ENCODE data around the gene LSM2. TPM values are rescaled to one million over a fixed set of nuclear protein-coding genes. Genes with fewer than 3 reads are reported as not detected.
A peak's percentile ranks its signal among the peaks of the same experiment; 100 is the strongest.

Gene LSM2
- polyA plus RNA-seq, 3 donors, result 26.0 to 41.0 (median 40.0) TPM

DNA sequence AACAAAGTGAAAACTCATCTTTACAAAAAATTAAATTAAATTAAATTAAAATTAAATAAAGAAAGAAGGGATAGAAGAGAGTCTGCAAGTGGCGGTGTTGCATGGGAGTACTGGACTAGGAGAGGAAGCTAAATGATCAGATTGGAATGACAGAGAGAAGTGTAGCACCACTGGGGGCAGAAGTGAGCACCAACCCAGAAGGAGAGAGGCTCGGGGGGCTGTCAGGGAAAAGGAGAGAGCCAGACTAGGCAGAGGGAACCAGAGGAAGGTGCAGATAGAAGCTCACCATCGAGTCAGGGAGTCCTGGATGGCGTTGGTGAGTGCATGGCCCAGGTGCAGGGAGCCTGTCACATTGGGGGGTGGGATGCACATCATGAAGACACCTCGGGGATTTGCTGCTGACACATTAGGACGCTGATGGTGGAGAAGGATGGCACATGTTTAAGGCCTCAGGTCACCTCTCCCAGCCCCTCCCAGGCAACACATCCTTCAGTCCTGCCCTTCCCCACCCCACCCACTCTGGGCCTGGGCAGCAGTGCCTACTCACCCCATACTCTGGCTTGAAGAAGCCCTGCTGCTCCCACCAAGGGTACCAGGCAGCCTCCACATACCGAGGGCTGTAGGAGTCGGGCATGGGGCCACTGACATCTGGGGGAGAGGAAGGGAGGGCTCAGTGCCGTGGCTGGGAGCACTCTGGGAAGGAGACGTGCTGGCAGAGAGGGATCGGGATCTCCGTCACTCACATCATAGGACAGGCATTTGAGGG lies 15.3 kb downstream of the LSM2 start:
- Mint-ChIP-seq H3K27ac (peak overlapping the region in 4 of 7 donors; percentile 5 to 91 (median 54)), H3K36me3 (peaks cover 19 to 45% of the 10 kb centered on the region in 2 donors), H3K27me3 (ENCODE audit: low read depth in 3 of 3) (no peaks in the 10 kb centered on the region), H3K9me3 (no peaks in the 10 kb centered on the region), H3K4me1 (peaks cover 25% of the 10 kb centered on the region), H3K4me3 (no peak overlapping the region)
- 63% methylated on average over 7 of the region's 12 CpGs for WGBS (ENCODE audit: insufficient coverage)
- peaks cover 24 to 35% of the 10 kb centered on the region in 2 donors for H3K4me1 ChIP-seq (ENCODE audit: control insufficient read depth in 1 of 2, insufficient read depth in 2 of 2, low read length in 2 of 2)
- no peak overlapping the region for H2AFZ ChIP-seq (ENCODE audit: insufficient read depth, low read depth, low read length, poor library complexity, severe bottlenecking)
- DNase-seq, result peak in 2 of 3 donors; percentile 19
- H3K27me3 ChIP-seq (ENCODE audit: control insufficient read depth in 2 of 2, insufficient read depth in 2 of 2, low read length in 2 of 2), result no peaks in the 10 kb centered on the region
- H3K27ac ChIP-seq (ENCODE audit: low read depth in 1 of 2, low read length in 2 of 2), result no peak overlapping the region
- H3K9ac ChIP-seq (ENCODE audit: insufficient read depth, low read length, poor library complexity, severe bottlenecking), result no peak overlapping the region
- no peaks in the 10 kb centered on the region for H4K20me1 ChIP-seq (ENCODE audit: insufficient read depth, low read length)
- H3K36me3 ChIP-seq (replicated peaks in 1 of 2; ENCODE audit: control insufficient read depth in 1 of 2, insufficient read depth in 2 of 2, low read length in 2 of 2), result peaks cover 12 to 23% of the 10 kb centered on the region in 2 donors
- intact Hi-C loops (cut with micrococcal nuclease), result loop anchor here (5.0 to 10.0 kb wide), 2 partner anchors 44 to 57 kb away; partner anchors contain the start of gene CLIC1 (in 1 of the 2)
- peak; percentile 74 for TF ChIP-seq CTCF (IDR thresholded peaks at IDR 0.05)
- no peak overlapping the region for H3K4me2 ChIP-seq (replicated peaks; ENCODE audit: extremely low read depth, low read length, poor library complexity, severe bottlenecking)
- H3K79me2 ChIP-seq (ENCODE audit: insufficient read depth, low read length), result peaks cover 23% of the 10 kb centered on the region
- no peaks in the 10 kb centered on the region for H3K9me3 ChIP-seq (replicated peaks in 1 of 2; ENCODE audit: control insufficient read depth in 1 of 2, insufficient read depth in 1 of 2, low read length in 2 of 2)
- H3K4me3 ChIP-seq (replicated peaks in 1 of 3; ENCODE audit: low read depth in 2 of 3, low read length in 3 of 3), result no peak overlapping the region

GRCh38 chr6:31785475-31785874 lies 21.3 kb downstream of the LSM2 start:
- no peak overlapping the region for H3K4me3 Mint-ChIP-seq
- no peaks in the 10 kb centered on the region for H3K9me3 ChIP-seq (replicated peaks in 1 of 2; ENCODE audit: control insufficient read depth in 1 of 2, insufficient read depth in 1 of 2, low read length in 2 of 2)
- H3K27me3 Mint-ChIP-seq (ENCODE audit: low read depth in 3 of 3), result peaks cover 0 to 3% (median 0%) of the 10 kb centered on the region in 3 donors
- H3K4me1 Mint-ChIP-seq, result peaks cover under 1% of the 10 kb centered on the region
- no peaks in the 10 kb centered on the region for H4K20me1 ChIP-seq (ENCODE audit: insufficient read depth, low read length)
- H3K36me3 Mint-ChIP-seq, result peaks cover 38 to 81% of the 10 kb centered on the region in 2 donors
- TF ChIP-seq CTCF (IDR thresholded peaks at IDR 0.05), result no peak
- intact Hi-C loops (cut with micrococcal nuclease), result no loop called here
- 99% methylated on average over 6 of the region's 11 CpGs for WGBS (ENCODE audit: insufficient coverage)
- H3K79me2 ChIP-seq (ENCODE audit: insufficient read depth, low read length), result no peaks in the 10 kb centered on the region
- no peak overlapping the region for H3K27ac ChIP-seq (ENCODE audit: low read depth in 1 of 2, low read length in 2 of 2)
- H3K27ac Mint-ChIP-seq, result no peak overlapping the region
- H3K27me3 ChIP-seq (ENCODE audit: control insufficient read depth in 2 of 2, insufficient read depth in 2 of 2, low read length in 2 of 2), result no peaks in the 10 kb centered on the region
- no peak for DNase-seq
- H3K36me3 ChIP-seq (replicated peaks in 1 of 2; ENCODE audit: control insufficient read depth in 1 of 2, insufficient read depth in 2 of 2, low read length in 2 of 2), result peaks cover 49 to 68% of the 10 kb centered on the region in 2 donors
- no peaks in the 10 kb centered on the region for H3K9me3 Mint-ChIP-seq
- H3K4me1 ChIP-seq (ENCODE audit: control insufficient read depth in 1 of 2, insufficient read depth in 2 of 2, low read length in 2 of 2), result peaks cover 0 to 2% of the 10 kb centered on the region in 2 donors
- no peak overlapping the region for H3K9ac ChIP-seq (ENCODE audit: insufficient read depth, low read length, poor library complexity, severe bottlenecking)
- H2AFZ ChIP-seq (ENCODE audit: insufficient read depth, low read depth, low read length, poor library complexity, severe bottlenecking), result no peak overlapping the region
- H3K4me3 ChIP-seq (replicated peaks in 1 of 3; ENCODE audit: low read depth in 2 of 3, low read length in 3 of 3), result no peak overlapping the region
- no peak overlapping the region for H3K4me2 ChIP-seq (replicated peaks; ENCODE audit: extremely low read depth, low read length, poor library complexity, severe bottlenecking)

Measured in CD14-positive monocyte (primary cell).